A549 (cell line): ENCODE results near the gene IFIT2.

Experiments used
- BHLHE40 ChIP-seq: IDR thresholded peaks from 2 replicates; pipeline ENCODE4 v1.6.1; 2012; ENCODE audit warnings: low read depth, low read length, inconsistent platforms
- CTCF ChIP-seq: fragments of >200 bp; sonication (Bioruptor Twin); formaldehyde crosslinking; IDR thresholded peaks from 3 replicates; pipeline ENCODE4 v1.5.1; 2016
- EP300 ChIP-seq, 2 experiments: fragments of >200 bp; sonication (Bioruptor Twin); formaldehyde crosslinking; IDR thresholded peaks; 2 replicates in 1 of 2; 3 replicates in 1 of 2; pipeline ENCODE4 v1.6.1; 2016 to 2017
- JUN ChIP-seq, 2 experiments: fragments of >200 bp; sonication (Bioruptor Twin); formaldehyde crosslinking; IDR thresholded peaks; 2 replicates in 1 of 2; 3 replicates in 1 of 2; pipeline ENCODE4 v1.6.1; 2016 to 2017
- KDM1A ChIP-seq: fragments of 200-600 bp; sonication (generic); IDR thresholded peaks from 2 replicates; pipeline ENCODE4 v1.6.1; 2016; ENCODE audit warnings: low read depth, mild to moderate bottlenecking
- KDM5A ChIP-seq: fragments of 200-600 bp; sonication (generic); IDR thresholded peaks from 2 replicates; pipeline ENCODE4 v1.6.1; 2016; ENCODE audit warnings: antibody characterized with exemption, mild to moderate bottlenecking
- MAFK ChIP-seq: fragments of 450-650 bp; IDR thresholded peaks from 2 replicates; pipeline ENCODE4 v1.6.1; 2014; ENCODE audit not compliant: partially characterized antibody
- MYC ChIP-seq: IDR thresholded peaks from 2 replicates; pipeline ENCODE4 v1.6.1; 2012; ENCODE audit warnings: mild to moderate bottlenecking, inconsistent platforms, low read length, improper control_type of control experiment, borderline replicate concordance
- POLR2A ChIP-seq: IDR thresholded peaks from 2 replicates; pipeline ENCODE4 v1.6.1; 2012; ENCODE audit warnings: mild to moderate bottlenecking, low read length
- RFX5 ChIP-seq: fragments of 450-650 bp; IDR thresholded peaks from 2 replicates; pipeline ENCODE4 v1.7.1; 2014; ENCODE audit warnings: antibody characterized with exemption, mild to moderate bottlenecking, moderate library complexity

- TF ChIP-seq CTCF (no peak), RFX5 (no peak), JUN (IDR thresholded peaks at IDR 0.05) (no peak), EP300 (IDR thresholded peaks at IDR 0.05) (no peak), MYC (no peak), BHLHE40 (no peak), MAFK (no peak), POLR2A (no peak), KDM1A (no peak), KDM5A (no peak)
Measured at GRCh38 chr10:89270153-89270483, 31.7 kb upstream of the IFIT2 start.
